T-helper 1 cell treated with Interleukin-12 subunit alpha and Interleukin-12 subunit beta and Interleukin-4 antibody, amounts not matched to agents 30 μg/mL and 1 μg/mL, for 36 hours (primary cell): Measurements from ENCODE around the gene SH2D4B.

Experiments used
- H3K27ac Mint-ChIP-seq: one replicate; pipeline ENCODE4 v1.8.0; 2021; ENCODE audit warnings: mild to moderate bottlenecking, mixed read lengths
- H3K27me3 Mint-ChIP-seq: one replicate; pipeline ENCODE4 v1.8.0; 2021; ENCODE audit warnings: low read depth, mixed read lengths
- H3K36me3 Mint-ChIP-seq: one replicate; pipeline ENCODE4 v1.8.0; 2021; ENCODE audit warnings: low read depth, mixed read lengths
- H3K4me1 Mint-ChIP-seq: one replicate; pipeline ENCODE4 v1.8.0; 2021; ENCODE audit warnings: low read depth, mixed read lengths
- H3K4me3 Mint-ChIP-seq: one replicate; pipeline ENCODE4 v1.8.0; 2021; ENCODE audit warnings: mild to moderate bottlenecking, moderate library complexity, mixed read lengths
- H3K9me3 Mint-ChIP-seq: one replicate; pipeline ENCODE4 v1.8.0; 2021; ENCODE audit warnings: mixed read lengths

SH2D4B gene

DNA sequence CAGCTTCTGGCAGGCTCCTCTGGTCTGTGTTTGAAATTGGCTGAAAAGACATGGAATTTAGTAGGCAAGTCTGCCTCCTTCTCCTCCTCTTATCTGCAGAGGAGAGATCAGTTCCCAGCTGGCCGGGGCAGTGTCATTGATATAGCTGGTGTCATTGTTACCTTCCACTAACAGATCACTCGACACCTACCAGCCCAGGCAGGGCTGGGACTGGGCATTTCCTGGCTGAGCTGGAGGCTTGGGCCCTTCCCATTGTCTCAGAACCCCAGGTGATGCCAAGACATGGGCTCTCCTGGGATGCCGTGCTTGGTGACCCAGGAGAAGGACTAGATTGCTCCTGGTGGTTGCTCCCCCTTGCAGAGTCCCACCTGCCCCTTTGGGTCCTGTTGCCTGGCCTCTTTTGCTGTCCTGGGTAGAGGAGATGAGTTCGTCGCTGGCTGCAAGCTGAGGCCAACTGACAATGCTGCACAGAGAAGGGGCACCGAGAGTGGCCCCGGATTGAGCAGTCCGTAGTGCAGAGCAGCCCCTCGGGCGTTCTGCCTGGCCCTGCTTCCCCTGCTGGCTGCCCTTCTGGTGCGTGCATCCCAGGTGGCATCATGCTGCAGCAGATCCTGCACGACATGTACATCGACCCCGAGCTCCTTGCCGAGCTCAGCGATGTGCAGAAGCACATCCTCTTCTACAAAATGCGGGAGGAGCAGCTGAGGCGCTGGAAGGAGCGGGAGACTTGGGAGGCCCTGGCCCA, at the start of gene SH2D4B:
Gene SH2D4B (plus strand): TSS at position 167 of the 745 bp plus-strand sequence. CDS start 430 bp downstream, at position 597.
- Mint-ChIP-seq H3K27ac (peak within 1 kb of the TSS; percentile 89), H3K4me1 (peaks cover 25% of the 10 kb centered on the region), H3K27me3 (no peaks in the 10 kb centered on the region), H3K4me3 (peak within 1 kb of the TSS; percentile 73), H3K36me3 (peaks cover 4% of the 10 kb centered on the region), H3K9me3 (no peaks in the 10 kb centered on the region)

DNA sequence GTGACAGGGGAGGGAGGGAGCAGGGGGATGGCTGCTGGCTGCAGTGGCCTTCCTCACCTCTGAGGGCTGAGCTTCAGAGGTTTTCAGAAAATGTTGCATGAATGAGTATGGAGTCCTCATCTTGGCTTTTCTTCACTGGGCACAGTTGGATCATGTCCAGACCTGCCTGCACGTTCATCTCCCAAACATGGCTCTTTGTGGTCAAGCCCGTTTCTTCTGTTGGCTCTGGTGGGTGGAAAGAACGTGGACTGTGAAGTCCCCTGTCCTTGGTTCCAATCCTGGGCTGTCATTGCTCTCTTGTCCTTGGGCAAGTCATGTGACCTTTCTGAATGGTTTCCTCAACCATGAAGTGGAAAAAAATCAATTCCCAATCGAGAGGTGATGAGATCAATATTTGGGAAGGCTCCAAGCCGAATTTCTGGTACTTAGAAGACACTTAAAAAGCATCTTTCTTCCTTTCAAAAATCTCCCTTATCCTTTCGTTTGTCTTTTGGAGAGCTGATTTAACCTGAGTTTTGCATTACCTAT, 49.1 kb upstream of the SH2D4B start:
- peaks cover 90% of the 10 kb centered on the region for H3K4me1 Mint-ChIP-seq
- peak overlapping the region; percentile 82 for H3K4me3 Mint-ChIP-seq
- no peaks in the 10 kb centered on the region for H3K9me3 Mint-ChIP-seq
- H3K36me3 Mint-ChIP-seq = peaks cover 57% of the 10 kb centered on the region
- no peaks in the 10 kb centered on the region for H3K27me3 Mint-ChIP-seq
- H3K27ac Mint-ChIP-seq = peak overlapping the region; percentile 92

DNA sequence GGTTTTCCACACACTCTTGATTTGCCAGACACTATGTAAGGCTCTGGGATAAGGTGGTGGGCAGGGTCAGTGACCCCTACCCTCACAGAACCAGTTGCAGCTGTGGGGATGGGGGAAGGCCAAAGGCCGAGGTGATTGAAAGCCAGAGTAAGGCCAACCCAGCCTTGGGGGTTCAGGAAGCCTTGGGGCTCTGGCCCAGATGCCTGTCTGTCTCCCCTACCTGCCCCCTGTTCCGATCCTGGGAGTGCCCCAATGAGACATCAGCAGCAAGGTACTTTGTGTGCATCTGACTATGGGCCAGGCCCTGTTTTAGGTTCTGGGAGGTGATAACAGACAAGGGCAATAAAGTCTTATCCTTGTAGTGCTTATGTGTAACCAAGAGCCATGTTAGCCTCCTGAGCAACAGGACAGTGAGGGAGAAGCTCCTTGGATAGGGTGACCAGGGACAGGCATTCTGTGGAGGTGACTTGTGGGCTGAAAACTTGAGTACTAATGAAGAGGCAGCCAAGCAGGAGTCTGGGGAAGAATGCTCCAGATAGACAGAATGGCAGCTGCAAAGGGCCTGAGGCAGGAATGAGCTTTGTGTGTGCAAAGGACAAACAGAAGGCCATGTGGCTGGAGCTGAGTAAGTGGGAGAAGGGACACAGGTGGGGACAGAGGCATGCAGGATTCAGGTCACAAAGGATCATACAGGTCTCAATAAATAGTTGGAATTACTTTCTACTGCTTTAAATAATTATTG, 48.2 kb upstream of the SH2D4B start:
- Mint-ChIP-seq H3K27ac (peak overlapping the region; percentile 42), H3K9me3 (no peaks in the 10 kb centered on the region), H3K27me3 (no peaks in the 10 kb centered on the region), H3K4me1 (peaks cover 92% of the 10 kb centered on the region), H3K4me3 (no peak overlapping the region), H3K36me3 (peaks cover 60% of the 10 kb centered on the region)

DNA sequence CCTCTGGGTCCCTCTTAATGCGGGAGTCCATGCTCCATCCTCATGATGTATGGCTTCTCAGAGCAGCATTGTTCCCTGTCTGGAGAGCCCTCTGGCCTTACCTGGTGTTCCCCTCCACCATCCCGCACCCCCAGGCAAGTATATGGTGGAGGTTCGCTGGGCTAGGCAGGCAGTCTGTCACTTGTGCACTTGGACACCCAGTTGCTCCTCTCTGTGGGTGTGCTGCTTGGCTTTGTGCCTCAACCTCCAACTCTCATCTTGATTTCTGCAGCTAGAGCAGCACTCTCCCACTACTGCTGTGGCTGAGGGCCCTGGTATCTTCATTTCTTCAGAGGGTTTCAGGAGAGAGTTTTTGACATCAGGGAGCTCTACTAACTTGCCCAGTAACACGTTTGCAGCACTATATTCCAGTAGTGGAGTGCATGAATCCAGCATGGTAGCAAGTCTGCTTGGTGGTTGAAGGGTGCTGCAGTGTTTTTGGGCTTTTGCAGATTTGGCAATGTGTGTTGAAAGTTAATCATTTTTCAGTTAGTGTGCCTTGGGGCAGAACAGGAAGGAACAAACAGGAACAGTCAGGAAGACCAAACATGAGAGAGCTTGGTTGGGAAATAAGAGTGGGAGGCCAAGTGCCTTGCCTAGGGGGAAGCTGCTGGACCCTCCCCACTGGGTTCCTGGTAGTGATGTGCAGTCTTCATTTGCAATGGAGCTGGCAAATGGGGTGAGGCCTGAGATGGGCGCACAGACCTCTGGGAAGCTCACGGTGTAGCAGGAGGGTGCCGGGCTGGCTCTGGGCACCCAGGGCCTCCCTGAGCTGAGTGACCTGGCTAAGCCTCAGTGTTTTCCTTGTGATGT, 46.2 kb upstream of the SH2D4B start:
- Mint-ChIP-seq H3K27me3 (no peaks in the 10 kb centered on the region), H3K4me3 (peak overlapping the region; percentile 43), H3K27ac (peak overlapping the region; percentile 10), H3K4me1 (peaks cover 90% of the 10 kb centered on the region), H3K36me3 (peaks cover 65% of the 10 kb centered on the region), H3K9me3 (peaks cover 3% of the 10 kb centered on the region)

DNA sequence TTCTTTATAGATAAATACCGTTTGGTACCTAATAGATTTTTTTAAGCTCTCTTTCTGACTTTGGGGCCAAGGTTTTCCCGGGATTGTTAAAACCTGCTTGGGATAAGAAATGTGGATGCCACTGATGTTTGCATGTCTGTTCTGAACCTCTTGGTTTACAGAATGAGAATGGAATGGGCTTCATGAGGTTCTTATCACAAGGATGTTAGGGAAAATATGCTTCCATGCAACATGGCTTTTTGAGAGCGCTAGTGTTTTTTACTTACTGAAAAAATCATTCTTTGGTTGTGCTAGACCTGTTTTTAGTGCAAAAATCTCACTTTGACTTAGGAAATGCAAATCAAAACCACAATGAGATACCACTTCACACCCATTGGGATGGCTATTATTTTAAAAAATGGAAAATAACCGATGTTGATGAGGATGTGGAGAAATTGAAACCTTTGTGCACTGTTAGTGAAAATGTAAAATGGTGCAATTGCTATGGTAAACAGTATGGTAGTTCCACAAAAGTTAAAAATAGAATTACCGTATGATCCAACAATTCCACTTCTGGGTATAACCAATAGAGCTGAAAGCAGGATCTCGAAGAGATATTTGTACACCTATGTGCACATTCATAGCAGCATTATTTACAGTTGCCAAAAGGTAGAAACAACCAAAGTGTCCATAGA, 44.7 kb upstream of the SH2D4B start:
- Mint-ChIP-seq H3K36me3 (peaks cover 75% of the 10 kb centered on the region), H3K9me3 (peaks cover 9% of the 10 kb centered on the region), H3K4me3 (peak overlapping the region; percentile 67), H3K27me3 (no peaks in the 10 kb centered on the region), H3K4me1 (peaks cover 91% of the 10 kb centered on the region), H3K27ac (peak overlapping the region; percentile 77)

DNA sequence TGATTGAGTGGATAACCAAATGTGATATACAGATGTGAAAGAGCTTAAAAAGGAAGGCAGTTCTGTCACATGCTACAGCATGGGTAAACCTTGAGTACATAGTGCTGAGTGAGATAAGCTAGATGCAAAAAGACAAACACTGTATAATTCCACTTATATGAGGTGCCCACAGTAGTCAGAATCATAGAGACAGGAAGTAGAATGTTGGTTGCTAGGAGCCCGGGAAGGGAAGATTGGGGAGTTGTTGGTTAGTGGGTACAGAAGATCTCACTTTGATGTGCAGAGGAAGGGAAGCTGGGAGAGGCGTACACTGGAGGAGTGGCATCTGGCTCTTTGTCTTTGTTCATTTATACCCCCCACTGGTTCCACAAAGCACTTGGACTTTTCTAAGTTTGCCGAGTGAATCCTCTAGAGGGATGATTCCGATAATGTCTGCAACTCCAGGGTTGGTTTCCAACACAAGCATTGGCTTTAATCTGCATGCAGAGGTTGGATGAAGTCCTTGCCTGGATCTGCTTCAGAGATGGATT, 44.1 kb upstream of the SH2D4B start:
- peaks cover 91% of the 10 kb centered on the region for H3K4me1 Mint-ChIP-seq
- H3K27me3 Mint-ChIP-seq = no peaks in the 10 kb centered on the region
- peak overlapping the region; percentile 67 for H3K4me3 Mint-ChIP-seq
- H3K9me3 Mint-ChIP-seq = peaks cover 9% of the 10 kb centered on the region
- H3K27ac Mint-ChIP-seq = peak overlapping the region; percentile 77
- H3K36me3 Mint-ChIP-seq = peaks cover 75% of the 10 kb centered on the region

DNA sequence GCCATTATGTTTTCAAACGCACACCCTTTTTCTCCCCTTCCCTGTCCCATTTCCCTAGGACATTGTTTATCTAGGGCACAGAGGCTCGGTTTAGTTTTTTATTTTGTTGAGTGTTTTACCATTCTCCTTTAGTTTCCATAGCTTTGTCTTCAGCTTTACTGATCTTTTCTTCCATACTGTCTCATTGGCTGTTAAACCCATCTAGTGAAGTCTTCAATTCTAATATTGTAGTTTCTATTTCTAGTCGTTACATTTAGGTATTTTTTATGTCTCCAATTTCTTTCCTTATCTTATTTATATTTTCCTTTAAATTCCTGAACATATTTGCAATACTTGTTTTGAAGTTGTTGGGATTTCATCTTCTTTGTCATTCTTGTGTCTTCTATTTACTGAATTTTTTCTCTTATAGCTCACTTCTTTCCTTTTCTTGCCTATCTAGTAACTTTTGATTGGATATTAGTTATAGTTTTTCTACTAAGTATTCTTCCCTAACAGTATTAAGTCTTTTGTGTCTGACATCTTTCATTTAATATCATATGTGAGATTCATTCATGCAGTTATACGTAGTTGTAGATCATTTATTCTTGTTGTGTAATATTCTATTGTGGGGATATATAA, 41.0 kb upstream of the SH2D4B start:
- peak overlapping the region; percentile 7 for H3K4me3 Mint-ChIP-seq
- H3K27me3 Mint-ChIP-seq = no peaks in the 10 kb centered on the region
- H3K36me3 Mint-ChIP-seq = peaks cover 57% of the 10 kb centered on the region
- peaks cover 84% of the 10 kb centered on the region for H3K4me1 Mint-ChIP-seq
- H3K27ac Mint-ChIP-seq = peak overlapping the region; percentile 91
- H3K9me3 Mint-ChIP-seq = peaks cover 9% of the 10 kb centered on the region

DNA sequence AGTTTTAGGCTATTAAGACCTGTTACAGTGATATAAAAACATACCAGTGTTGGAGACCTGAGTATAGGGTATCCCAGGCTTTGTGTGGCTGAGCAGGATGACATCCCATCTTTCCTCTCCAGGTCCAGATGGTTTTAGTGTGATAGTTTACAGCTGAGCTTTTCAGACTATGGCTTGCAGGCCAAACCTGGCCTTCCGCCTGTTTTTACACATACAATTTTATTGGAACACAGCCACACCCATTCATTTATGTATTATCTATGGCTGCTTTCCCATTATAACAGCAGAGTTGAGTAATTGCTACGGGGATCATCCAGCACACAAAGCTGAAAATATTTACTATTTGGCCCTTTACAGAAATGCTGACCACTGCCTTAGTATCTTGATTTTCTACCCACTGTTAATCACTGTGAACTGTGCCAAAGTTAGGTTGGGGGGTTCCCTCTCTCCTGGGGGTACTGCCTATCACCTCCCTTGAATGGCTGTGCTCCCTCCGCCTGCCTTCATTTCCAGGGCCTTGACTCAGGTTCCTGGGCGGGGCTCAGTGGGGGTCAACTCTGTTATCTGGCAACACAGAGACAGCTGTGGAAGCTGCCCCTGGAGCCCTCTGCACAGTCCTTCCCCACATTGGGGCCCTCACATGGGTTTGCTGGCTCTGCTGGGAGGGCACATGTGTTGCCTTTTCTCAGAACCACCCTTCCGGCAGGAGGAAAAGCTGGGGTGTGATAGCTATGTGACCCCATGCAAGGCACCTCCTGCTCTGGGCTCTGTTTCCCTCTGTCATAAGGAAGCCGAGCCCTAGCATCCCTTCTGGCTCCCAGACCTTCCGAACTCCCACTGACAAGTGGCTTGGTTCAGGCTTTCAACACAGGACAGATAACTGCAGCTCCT, 40.3 kb upstream of the SH2D4B start:
- peaks cover 9% of the 10 kb centered on the region for H3K9me3 Mint-ChIP-seq
- H3K27me3 Mint-ChIP-seq = no peaks in the 10 kb centered on the region
- peaks cover 56% of the 10 kb centered on the region for H3K36me3 Mint-ChIP-seq
- H3K4me1 Mint-ChIP-seq = peaks cover 85% of the 10 kb centered on the region
- peak overlapping the region; percentile 66 for H3K4me3 Mint-ChIP-seq
- H3K27ac Mint-ChIP-seq = peak overlapping the region; percentile 91

DNA sequence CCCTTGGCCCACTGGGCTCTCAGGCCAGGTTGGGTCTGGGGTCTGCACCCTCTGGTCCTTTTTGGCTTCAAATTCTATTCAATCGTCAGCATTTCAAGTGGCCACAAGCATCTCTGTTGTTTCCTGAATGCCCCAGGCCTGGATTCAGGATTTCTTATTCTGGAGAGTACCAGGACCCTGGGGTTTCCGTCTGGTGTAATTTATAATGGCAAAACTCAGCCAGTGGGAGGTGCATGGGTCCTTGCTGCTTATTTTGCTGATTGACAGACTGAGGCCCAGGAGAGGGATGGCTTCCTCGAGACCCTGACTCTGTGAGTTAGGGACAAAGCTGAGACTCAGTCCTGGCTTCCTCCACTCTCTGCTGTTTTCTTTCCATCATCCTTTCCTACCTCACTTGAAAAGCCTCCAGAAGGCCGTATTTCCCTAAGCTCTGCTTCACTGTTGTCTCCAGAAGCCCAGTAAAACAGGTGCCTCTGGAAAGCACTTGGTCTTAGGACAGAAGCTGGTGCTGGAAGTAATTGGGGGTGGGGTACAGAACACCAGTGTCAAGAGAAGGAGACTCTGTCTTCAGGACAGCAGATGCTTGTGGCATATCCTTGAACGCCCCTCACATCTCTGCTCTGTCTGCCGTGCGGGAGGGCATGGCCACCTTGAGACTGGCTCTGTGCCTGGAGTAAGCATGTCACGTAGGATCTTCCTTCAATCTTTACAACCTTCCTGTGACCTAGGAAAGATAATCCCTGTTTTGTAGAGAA, 39.4 kb upstream of the SH2D4B start:
- Mint-ChIP-seq H3K4me1 (peaks cover 87% of the 10 kb centered on the region), H3K27ac (peak overlapping the region; percentile 91), H3K9me3 (peaks cover 9% of the 10 kb centered on the region), H3K4me3 (peak overlapping the region; percentile 66), H3K36me3 (peaks cover 53% of the 10 kb centered on the region), H3K27me3 (no peaks in the 10 kb centered on the region)

DNA sequence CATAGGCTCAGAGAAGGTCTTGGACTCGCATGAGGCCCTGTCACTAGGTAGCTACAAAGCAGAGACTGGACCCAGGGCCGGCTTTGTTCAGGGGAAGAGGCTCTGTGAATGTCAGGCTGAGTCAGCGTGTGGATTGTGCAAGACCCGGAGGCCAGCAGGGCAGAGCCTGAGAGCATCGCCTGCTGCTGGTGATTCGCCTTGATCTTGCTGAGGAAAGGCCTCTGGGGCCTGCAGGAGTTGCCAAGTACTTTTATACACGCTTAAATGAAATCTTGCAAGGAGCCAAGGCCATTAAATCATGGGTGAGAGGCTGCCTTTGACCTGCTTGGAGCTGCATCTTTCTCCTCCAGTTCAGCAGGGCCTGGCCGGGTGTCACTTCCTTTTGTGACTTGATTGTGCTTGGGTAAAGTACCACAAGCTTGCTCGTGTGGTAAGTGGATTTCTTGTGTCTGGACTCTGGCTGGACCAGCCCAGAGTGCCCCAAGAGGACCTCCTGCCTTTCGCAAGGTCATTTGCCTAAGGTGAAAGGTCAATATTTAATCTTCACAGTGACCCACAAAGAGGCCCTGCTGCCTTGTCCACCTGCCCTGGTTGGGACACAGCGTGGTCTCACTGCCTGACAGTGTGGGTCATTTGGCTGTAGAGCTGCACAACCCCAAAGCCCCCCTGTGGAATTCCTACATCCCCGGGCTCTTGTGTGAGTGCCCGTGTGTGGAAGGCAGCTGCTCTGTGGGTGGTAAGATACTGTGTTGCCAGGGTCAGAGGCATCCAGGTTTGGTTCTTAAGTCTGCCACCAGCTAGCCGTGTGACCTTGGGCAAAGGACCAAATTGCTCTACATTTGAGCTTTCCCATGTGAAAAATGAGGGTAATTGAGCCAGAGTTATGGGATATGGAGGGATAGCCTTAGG, 38.6 kb upstream of the SH2D4B start:
- H3K4me3 Mint-ChIP-seq = peak overlapping the region; percentile 70
- H3K27ac Mint-ChIP-seq = peak overlapping the region; percentile 91
- H3K36me3 Mint-ChIP-seq = peaks cover 47% of the 10 kb centered on the region
- H3K9me3 Mint-ChIP-seq = peaks cover 9% of the 10 kb centered on the region
- no peaks in the 10 kb centered on the region for H3K27me3 Mint-ChIP-seq
- peaks cover 89% of the 10 kb centered on the region for H3K4me1 Mint-ChIP-seq

DNA sequence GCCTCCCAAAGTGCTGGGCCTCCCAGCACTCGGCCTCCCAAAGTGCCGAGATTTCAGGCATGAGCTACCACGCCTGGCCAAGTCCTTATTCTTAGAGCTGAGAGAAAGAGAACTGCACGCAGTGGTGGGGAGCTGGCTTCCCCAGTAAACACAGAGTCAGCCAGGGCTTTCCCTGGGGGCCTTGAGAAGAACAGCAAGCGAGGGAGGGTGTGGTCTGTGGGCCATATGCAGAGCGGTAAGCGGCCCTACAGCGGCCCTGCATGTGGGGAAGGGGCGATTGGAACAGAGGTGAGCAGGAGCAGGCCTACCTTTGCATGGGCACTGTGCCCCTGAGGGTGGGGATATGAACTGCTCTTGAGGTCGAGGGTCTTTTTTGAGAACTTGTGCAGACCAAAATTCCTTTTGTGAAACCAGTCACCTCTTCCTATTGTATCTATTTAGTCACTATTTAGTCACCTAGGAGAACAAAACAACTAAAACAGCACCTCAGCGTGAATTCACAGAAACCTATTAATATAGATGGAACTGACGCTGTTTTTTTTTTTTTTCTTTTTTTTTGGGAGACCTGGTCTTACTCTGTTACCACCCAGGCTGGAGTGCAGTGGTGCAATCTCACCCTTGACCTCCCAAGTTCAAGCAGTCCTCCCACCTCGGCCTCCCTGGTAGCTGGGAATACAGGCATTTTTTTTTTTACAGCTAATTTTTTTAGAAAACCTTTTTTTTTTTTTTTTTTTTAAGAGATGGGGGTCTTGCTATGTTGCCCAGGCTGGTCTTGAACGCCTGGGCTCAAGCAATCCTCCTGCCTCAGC, 36.9 kb upstream of the SH2D4B start:
- Mint-ChIP-seq H3K27ac (peak overlapping the region; percentile 71), H3K9me3 (peaks cover 9% of the 10 kb centered on the region), H3K4me1 (peaks cover 88% of the 10 kb centered on the region), H3K36me3 (peaks cover 40% of the 10 kb centered on the region), H3K4me3 (peak overlapping the region; percentile 40), H3K27me3 (no peaks in the 10 kb centered on the region)
